Activated T-cell treated with anti-CD3 and anti-CD28 coated beads, Interleukin-2, amount 50 U/mL, for 1 hour (primary cell): ENCODE measurements around the gene FOXF1.

Experiments
- DNase-seq: peaks from one replicate; pipeline ENCODE4 v3.0.0-alpha.2; 2020

The FOXF1 gene

DNA sequence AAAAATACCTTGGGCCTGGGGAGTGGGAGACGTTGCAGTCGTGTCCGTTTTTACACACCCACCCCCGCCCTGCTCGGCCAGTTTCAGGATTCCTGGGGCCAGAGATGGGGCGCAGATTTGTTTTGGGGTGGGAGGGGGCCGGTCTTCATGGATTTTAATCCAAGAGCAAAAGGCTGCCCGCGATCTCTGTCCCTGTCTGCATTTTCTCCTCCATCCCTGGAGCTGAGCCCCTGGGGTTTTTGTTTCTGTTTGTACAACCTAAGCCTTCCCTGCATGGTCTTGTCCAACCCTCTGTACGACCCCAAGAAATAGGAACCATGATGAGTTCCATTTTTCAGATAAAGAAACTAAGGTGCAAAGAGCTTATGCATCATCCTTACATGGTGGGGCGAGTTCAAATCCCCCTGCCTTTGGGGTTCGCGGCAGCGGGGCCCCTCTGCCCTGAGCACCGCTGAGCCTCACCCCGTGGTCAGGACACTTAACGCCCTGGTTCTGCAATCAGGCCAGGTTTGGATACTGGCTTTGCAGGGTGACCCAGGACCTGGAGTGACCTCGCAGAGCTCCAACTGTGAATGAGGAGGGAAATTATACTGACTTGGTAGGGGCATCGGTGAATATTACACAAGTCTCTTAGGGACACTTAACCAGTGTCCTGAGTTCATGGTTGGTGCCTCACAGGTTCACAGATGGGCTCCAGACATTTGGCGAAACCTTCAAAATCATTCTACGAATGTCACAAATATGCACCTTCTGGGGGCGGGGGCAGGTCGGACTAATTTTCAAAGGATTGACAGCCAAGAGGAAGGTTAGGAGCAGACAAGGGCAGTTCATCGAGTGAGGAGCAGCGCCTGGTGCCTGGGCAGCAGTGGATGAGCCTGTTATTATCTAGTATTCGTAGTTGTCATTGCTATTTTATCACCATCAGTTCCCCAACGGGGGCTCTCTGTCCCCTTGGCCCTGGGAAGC is 4.1 kb upstream of the FOXF1 start:
- DNase-seq = no peak

GRCh38 chr16:86507173-86508027 is 2.9 kb upstream of the FOXF1 start:
- DNase-seq = no peak

- no peak for DNase-seq
Observed at GRCh38 chr16:86508028-86508946, 2.0 kb upstream of the FOXF1 start.

DNA sequence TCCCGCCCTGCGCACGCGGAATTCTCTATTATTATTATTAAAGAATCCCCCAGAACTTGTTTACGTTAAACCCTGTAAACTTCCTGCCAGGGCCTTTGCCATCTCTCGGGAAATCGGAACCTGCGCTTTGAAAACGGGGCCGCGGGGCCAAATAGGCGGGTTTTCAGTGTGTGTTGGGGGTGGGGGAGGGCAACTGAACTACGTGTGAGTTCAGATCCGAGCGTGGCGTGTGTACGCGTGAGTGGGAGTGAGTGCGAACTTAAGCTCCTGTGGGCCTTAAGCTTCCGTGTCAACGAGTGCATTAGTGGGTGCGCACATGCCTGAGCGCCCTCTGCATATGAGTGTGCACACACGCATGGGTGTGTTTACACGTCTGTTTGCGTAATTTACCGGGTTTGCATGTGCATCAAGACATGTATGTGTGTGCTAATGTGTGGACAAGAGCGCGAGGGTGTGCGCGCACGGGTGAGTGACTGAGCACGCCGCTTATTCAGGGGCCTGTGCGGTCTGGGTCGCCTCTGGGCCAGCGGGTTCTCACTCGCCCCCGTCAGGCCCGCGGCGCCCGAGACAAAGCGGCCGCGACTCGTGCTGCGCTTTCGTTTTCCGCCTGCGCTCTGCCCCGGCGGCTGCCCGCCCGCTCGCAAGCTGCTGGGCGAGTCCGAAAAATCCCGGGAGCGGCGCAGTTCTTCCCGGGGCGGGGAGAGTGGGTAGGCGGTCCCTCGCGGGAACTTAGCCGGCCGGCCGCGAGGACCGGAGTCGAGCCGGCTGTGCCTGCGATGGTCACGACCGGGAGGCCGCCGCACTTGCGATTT is 1.2 kb upstream of the FOXF1 start:
- DNase-seq = no peak

- DNase-seq = no peak
Observed at GRCh38 chr16:86509759-86510464, 415 bp upstream of the FOXF1 start.

- DNase-seq = no peak
Observed at GRCh38 chr16:86511317-86512161, 1.2 kb downstream of the FOXF1 start.

DNA sequence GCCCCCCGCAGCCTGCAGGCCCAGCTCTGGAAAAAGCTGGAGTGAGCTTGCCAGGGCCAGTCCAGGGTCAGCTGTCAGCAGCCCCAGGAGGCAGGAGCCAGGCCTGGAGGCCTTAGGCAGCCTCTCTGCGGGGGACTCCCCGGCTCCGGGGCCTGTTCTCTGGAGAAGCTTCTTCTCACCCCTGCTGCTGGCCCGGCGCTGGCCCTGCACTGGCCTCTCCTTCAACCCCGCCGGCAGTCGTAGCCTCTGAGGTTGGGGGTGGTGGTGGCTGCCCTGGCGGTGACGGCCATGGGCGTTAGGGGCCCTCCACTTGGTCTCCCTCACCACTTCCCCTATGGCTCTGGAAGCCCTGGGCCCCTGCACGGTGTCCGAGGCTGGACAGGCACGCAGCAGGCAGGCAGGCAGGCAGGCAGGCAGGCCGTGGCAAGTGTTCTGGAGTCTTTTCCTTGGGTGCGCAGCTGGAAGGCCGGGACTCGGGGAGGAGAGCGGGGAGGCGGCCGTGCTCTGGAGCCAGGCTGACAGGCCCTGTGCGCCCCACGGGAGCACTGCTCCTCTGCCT is 2.1 kb downstream of the FOXF1 start:
- no peak for DNase-seq

GRCh38 chr16:86512860-86513470 is 2.6 kb downstream of the FOXF1 start:
- no peak for DNase-seq

- DNase-seq = no peak
Observed at GRCh38 chr16:86513471-86514277, 3.3 kb downstream of the FOXF1 start.

DNA sequence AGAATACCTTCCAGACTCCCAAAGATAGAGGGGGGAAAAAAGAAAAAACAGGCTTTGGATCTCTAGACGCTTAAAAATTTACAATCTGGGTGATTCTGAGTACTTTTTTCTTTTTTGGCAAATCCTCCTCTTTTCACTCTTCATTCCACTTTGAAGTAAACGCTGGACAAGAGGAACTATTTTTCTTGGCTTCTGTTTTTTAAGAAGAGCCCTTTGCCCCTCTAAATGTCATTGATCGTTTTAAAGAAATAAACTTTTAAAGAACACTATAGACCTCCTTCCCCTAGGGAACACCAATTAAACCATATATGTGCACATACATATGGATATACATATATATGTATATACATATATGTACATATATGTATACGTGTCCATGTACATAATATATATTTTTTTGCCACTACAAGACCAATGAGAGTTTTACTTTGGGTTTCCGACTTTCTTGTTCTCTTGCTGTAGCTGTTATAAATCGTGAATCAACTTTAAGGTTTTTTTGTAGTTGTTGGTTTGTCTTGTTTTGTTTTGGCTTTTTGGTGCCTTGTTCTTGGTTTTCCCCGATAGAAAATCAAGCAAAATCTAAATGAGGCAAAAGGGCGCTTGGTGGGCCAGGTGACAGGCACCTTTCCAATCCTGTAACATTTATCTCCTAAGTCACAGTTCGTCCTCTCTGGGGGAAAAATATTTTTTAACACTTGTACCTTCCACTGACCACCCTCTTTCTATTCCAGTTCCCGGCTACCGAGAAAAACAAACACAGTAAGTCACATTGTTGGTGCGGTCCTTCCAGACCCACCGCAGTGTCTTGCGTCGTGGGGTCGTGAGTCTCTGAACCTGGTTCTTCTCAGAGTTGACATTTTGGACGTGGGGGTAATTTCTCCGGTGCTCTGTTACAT is 4.4 kb downstream of the FOXF1 start:
- no peak for DNase-seq

DNA sequence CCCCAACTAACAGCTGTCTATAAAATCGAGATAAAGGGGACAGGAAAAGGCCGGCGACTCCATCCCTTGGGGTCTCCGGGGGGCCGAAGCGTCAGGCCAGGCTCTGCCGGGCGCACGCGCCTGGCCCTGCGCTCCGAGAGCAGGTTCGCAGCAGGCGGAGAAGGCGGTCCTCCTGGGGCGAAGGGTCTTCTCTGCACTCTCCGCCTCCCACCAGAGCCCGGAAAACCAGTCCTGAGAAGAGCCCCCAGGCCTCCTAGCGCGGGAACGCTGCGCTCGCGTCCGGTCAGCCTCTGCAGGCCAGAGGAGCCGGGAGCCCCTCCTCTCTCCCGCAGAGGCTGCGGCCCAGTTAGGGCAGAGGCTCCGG is 5.1 kb downstream of the FOXF1 start:
- DNase-seq = no peak

DNA sequence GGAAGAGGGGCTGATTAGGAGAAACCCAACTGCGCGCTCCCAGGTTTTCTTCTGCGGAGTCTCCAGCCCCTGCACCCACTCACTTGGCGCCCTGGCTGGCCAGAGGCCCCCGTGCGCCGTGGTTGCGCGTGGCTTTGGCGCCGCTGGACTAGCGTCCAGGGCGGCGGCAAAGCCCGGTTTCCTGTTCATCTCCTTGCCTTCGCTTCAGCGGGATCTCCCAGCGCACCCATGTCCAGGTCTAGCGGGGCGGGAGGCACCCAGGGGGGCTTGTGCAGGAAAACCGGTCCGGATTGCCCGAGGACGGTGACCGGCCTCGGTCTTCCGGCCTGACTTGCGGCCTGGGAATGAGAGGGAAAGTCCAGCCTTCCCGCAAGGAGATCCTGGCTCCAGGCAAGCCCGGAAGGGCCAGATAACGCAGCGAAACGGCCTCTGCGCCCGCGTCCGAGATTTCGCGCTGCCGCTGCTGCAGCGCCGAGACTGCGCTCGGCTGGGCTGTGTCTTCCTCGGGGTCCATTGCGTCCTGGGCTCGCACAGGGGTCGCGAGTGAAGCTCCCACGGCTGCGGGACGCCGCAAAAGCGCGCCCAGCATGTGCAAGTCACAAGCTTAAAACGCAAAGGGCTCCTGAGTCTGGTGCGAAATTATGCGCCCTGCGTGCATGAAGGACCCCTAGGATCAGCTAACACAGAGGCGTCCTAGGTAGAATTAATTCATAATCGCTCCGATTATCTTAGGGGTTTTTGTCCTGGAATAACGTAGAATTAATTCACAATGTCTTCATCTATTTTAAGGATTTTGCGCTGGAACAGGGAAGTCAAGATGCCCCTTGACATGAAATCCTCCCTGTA is 5.7 kb downstream of the FOXF1 start:
- no peak for DNase-seq

GRCh38 chr16:86516623-86517003 is 6.3 kb downstream of the FOXF1 start:
- no peak for DNase-seq

- DNase-seq = no peak
Observed at GRCh38 chr16:86517033-86517432, 6.7 kb downstream of the FOXF1 start.

DNA sequence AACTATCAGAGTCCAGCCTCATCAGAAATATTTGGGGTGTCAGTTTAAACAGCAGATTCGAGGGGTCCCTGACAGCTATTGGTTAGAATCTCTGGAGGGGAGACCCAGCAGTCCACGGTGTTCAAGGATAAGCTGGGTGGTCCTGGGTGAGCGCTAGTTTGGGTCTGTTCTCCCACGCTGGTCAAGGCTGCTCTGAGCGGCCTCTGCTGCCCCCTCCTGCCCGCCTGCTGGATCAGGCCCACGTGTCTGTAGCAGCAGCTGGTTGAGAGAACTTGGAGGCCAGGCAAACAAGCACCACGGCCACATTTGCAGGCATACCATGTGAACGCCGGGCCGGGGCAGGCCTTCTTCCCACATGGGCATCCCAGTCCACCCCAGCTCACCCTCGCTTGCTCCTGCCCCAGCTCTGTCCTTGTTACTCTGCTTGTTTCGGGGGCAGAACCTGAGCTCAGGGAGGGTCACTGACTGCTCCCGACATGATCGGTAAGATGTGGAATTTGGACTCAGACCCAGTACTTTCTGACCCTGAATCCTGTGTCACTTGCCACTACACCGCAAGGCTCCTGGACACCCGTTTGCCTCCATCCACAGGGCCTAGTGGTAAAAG is 7.4 kb downstream of the FOXF1 start:
- DNase-seq = no peak

- no peak for DNase-seq
Observed at GRCh38 chr16:86519007-86519648, 8.8 kb downstream of the FOXF1 start.
